Loucy (cell line): Measurements from ENCODE around the gene SUSD3.

Experiments
- H2AFZ ChIP-seq: fragments of 200-600 bp; sonication (generic); 2 replicates; pipeline ENCODE4 v1.6.0; 2016; ENCODE audit warnings: antibody characterized with exemption, mild to moderate bottlenecking, low read length, moderate library complexity
- H3F3A ChIP-seq: fragments of 200-600 bp; 2 replicates; pipeline ENCODE4 v1.6.0; 2016; ENCODE audit warnings: antibody characterized with exemption, low read depth, mild to moderate bottlenecking
- H3K27me3 ChIP-seq: fragments of 200-600 bp; sonication (generic); 2 replicates; pipeline ENCODE4 v1.6.1; 2014; ENCODE audit warnings: low read length, mild to moderate bottlenecking; ENCODE audit not compliant: insufficient read depth, poor library complexity, severe bottlenecking
- H3K36me3 ChIP-seq: fragments of 200-600 bp; sonication (generic); 2 replicates; pipeline ENCODE4 v1.6.1; 2016; ENCODE audit warnings: low read length; ENCODE audit not compliant: insufficient read depth
- H3K4me1 ChIP-seq: fragments of 200-600 bp; sonication (generic); 2 replicates; pipeline ENCODE4 v1.5.1; 2014; ENCODE audit warnings: low read length, mild to moderate bottlenecking; ENCODE audit not compliant: insufficient read depth, poor library complexity, severe bottlenecking
- H3K4me2 ChIP-seq: fragments of 200-600 bp; sonication (generic); 2 replicates; pipeline ENCODE4 v1.6.0; 2014; ENCODE audit warnings: antibody characterized with exemption, low read length, low read depth, mild to moderate bottlenecking; ENCODE audit not compliant: poor library complexity, severe bottlenecking
- H3K4me3 ChIP-seq: fragments of 200-600 bp; sonication (generic); 2 replicates; pipeline ENCODE4 v1.5.1; 2014; ENCODE audit warnings: low read length, mild to moderate bottlenecking, mixed read lengths; ENCODE audit not compliant: poor library complexity, severe bottlenecking
- H3K79me2 ChIP-seq: fragments of 200-600 bp; sonication (generic); 2 replicates; pipeline ENCODE4 v1.6.1; 2014; ENCODE audit warnings: low read length; ENCODE audit not compliant: insufficient read depth
- H3K9ac ChIP-seq: fragments of 200-600 bp; sonication (generic); 2 replicates; pipeline ENCODE4 v1.6.0; 2014; ENCODE audit warnings: mild to moderate bottlenecking, low read depth, low read length, moderate library complexity; ENCODE audit not compliant: poor library complexity, severe bottlenecking
- H3K9me2 ChIP-seq: fragments of 200-600 bp; sonication (generic); replicated peaks from 2 replicates; pipeline ENCODE4 v1.6.1; 2016; ENCODE audit warnings: low read depth, low read length, mixed read lengths
- H3K9me3 ChIP-seq: fragments of 200-600 bp; sonication (generic); 2 replicates; pipeline ENCODE4 v1.6.1; 2014; ENCODE audit warnings: mild to moderate bottlenecking, antibody characterized with exemption, low read length, low read depth; ENCODE audit not compliant: insufficient read depth
- H4K20me1 ChIP-seq: fragments of 200-600 bp; sonication (generic); 2 replicates; pipeline ENCODE4 v1.6.0; 2014; ENCODE audit warnings: antibody characterized with exemption, low read length, mild to moderate bottlenecking; ENCODE audit not compliant: insufficient read depth, poor library complexity, severe bottlenecking
- CTCF ChIP-seq: fragments of 200-600 bp; sonication (generic); conservative IDR thresholded peaks from 2 replicates; pipeline ENCODE4 v1.5.1; 2014; ENCODE audit warnings: mild to moderate bottlenecking, antibody characterized with exemption, low read length
- EZH2phosphoT487 ChIP-seq: fragments of 200-600 bp; IDR thresholded peaks from 2 replicates; pipeline ENCODE4 v1.6.1; 2018; ENCODE audit warnings: antibody characterized with exemption, mild to moderate bottlenecking, moderate library complexity, borderline replicate concordance

The SUSD3 gene

GRCh38 chr9:93081081-93081529 is 22.6 kb downstream of the SUSD3 start:
- TF ChIP-seq EZH2phosphoT487 (no peak), CTCF (no peak)
- H3K9me2 ChIP-seq, result no peaks in the 10 kb centered on the region
- H3K4me2 ChIP-seq, result no peak overlapping the region
- H3K36me3 ChIP-seq, result no peaks in the 10 kb centered on the region
- no peaks in the 10 kb centered on the region for H4K20me1 ChIP-seq
- H3K27me3 ChIP-seq, result no peaks in the 10 kb centered on the region
- H3K4me1 ChIP-seq, result peaks cover 36% of the 10 kb centered on the region
- no peak overlapping the region for H3K4me3 ChIP-seq
- no peaks in the 10 kb centered on the region for H3K9me3 ChIP-seq
- H2AFZ ChIP-seq, result no peak overlapping the region
- no peaks in the 10 kb centered on the region for H3K79me2 ChIP-seq
- no peak overlapping the region for H3K9ac ChIP-seq
- no peaks in the 10 kb centered on the region for H3F3A ChIP-seq

DNA sequence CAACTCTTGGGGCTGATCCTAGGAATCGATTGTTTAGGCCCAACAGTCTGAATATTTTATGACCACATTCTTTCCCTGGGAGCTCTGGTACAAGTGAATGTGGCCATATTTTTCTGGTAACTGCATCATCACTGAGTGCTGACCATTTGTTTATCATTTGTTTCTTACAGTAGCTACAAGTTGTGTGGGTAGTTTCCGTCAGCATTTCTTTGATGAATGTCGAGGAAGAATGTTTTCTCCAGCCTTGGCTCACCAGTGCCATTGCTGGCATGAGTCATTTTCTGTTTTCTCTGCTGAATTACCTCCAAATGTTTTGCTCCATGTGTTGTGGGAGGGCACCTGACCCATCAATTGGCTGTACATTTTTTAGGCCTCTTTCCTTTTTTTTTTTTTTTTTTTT is 23.4 kb downstream of the SUSD3 start:
- Histone ChIP-seq H3K9ac (no peak overlapping the region), H3K9me3 (no peaks in the 10 kb centered on the region), H3K4me3 (no peak overlapping the region), H3F3A (no peaks in the 10 kb centered on the region), H3K36me3 (no peaks in the 10 kb centered on the region), H3K27me3 (no peaks in the 10 kb centered on the region), H3K4me1 (peaks cover 37% of the 10 kb centered on the region), H3K9me2 (no peaks in the 10 kb centered on the region), H3K4me2 (no peak overlapping the region), H2AFZ (0 out of 2 replicates have a peak overlapping the region, but pooled peaks have one; percentile 36), H4K20me1 (no peaks in the 10 kb centered on the region), H3K79me2 (no peaks in the 10 kb centered on the region)
- TF ChIP-seq EZH2phosphoT487, result no peak
- TF ChIP-seq CTCF, result no peak

- Histone ChIP-seq H3K4me2 (peak overlapping the region; percentile 72), H3K79me2 (no peaks in the 10 kb centered on the region), H3K9me3 (no peaks in the 10 kb centered on the region), H4K20me1 (no peaks in the 10 kb centered on the region), H3K36me3 (no peaks in the 10 kb centered on the region), H3K4me1 (peaks cover 34% of the 10 kb centered on the region), H3K27me3 (no peaks in the 10 kb centered on the region), H3K4me3 (peak overlapping the region; percentile 34), H3K9me2 (no peaks in the 10 kb centered on the region), H2AFZ (peak overlapping the region; percentile 81), H3K9ac (peak overlapping the region; percentile 70), H3F3A (no peaks in the 10 kb centered on the region)
- TF ChIP-seq CTCF, result no peak
Observed at GRCh38 chr9:93082841-93083411, 24.4 kb downstream of the SUSD3 start.
